ENCODE data around the gene ACOX1.

Gene ACOX1

DNA sequence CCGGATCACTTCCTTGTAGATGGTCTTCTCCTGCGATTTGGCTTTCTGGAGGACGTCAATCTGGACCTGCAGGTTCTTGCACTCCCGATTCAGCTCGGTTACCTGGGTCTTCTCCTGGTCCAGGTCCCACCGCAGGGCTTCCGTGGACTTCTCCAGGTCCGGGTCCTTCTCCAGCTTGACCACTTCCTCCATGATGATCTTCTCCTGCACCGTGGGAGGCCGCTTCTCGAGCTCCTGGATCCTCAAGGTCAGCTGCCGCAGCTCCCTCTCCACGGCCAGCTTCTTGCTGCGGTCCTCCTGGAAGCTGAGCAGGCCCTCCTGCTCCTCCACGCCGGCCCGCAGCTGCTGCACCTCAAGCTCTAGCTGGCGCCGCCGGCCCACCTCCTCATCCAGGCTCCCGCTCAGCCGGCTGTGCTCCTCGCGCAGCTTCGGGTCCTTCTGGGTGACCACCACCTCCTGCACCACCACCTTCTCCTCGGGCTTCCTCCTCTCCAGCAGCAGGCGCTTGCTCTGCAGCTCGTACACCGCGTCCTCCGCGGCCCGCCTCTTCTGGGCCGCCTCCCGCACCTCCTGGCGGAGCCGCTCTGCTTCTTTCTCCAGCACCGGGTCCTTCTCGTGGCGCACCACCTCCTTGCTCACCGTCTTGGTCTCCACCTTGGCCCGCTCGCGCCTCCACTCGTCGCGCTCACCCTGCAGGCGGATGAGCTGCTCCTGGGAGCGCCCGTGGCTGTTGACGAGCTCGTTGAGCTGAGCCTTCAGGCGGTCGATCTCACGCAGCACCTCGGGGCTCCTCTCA lies 29.9 kb upstream of the ACOX1 start:
- DNase-seq (ENCODE audit: extremely low read depth, low read depth): no peak
- TF ChIP-seq, protein P1, sequence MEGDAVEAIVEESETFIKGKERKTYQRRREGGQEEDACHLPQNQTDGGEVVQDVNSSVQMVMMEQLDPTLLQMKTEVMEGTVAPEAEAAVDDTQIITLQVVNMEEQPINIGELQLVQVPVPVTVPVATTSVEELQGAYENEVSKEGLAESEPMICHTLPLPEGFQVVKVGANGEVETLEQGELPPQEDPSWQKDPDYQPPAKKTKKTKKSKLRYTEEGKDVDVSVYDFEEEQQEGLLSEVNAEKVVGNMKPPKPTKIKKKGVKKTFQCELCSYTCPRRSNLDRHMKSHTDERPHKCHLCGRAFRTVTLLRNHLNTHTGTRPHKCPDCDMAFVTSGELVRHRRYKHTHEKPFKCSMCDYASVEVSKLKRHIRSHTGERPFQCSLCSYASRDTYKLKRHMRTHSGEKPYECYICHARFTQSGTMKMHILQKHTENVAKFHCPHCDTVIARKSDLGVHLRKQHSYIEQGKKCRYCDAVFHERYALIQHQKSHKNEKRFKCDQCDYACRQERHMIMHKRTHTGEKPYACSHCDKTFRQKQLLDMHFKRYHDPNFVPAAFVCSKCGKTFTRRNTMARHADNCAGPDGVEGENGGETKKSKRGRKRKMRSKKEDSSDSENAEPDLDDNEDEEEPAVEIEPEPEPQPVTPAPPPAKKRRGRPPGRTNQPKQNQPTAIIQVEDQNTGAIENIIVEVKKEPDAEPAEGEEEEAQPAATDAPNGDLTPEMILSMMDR (IDR thresholded peaks at IDR 0.05; ENCODE audit: low read depth, low read length): no peak

DNA sequence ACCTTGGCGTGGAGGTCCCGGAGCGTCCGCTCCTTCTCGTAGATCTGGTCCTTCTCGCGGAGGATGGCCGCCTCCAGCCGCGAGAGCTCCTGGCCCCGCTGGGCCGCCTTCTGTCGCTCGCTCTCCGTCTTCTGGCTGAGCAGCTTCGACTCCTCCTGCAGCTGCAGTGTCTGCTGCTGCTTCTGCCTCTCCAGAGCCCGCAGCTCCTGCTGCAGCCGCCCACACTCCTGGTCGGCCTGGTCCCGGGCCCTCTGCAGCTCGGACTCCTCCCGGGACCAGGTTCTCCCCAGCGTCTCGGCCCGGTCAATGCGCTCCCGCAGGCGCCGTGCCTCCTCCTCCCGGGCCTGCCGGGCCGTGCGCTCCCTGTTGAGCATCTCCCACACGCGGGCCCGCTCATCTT lies 29.2 kb upstream of the ACOX1 start:
- DNase-seq (ENCODE audit: extremely low read depth, low read depth): no peak
- TF ChIP-seq, protein P1 (IDR thresholded peaks at IDR 0.05; ENCODE audit: low read depth, low read length): no peak

DNA sequence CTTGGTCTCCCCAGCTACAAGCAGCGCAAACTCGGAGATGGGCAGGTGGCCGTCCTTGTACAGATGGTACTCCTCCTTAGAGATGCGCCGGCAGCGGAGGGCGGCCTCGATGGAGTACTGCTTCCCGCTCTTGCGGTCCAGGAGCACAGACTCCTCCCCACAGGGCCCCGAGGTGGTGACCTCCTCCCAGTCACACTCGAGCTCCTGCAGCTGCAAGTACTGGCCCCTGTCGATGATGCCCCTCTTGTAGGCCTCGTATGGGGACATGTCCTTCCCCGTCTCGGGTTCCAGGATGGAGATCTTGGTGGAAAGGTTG lies 28.8 kb upstream of the ACOX1 start:
- DNase-seq (ENCODE audit: extremely low read depth, low read depth): no peak
- TF ChIP-seq, protein P1 (IDR thresholded peaks at IDR 0.05; ENCODE audit: low read depth, low read length): no peak

DNA sequence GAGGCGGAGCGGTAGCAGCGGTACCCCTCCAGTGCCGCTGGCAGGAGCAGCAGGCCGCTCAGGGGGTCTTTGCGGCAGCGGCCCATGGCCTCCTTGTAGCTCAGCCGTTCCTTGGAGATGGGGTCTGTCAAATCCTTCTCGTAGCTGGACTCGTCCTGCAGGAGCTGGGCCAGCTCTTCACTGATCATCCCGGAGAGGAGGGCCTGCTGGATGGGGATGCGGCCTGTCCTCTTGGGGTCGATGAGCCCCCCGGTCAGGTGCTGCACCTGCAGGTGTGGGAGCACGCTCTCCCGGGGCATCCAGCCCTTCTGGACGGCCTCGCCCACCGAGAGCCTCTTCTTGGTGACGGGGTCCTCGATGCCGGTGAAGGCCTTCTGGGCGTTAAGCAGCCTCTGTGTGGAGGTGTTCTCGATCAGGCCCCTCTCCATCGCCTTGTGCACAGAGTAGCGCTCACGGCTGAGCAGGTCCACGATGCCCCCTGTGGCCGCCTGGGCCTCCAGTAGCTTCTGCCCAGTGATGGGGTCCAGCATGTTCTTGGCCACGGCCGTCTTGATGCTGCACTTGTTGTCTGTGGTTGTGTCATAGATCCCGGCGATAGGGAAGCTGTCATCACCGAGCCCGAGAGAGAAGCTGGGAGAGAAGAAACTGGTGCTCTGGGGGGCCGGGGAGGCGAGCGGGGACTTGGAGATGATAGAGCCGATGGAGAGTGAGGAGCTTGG lies 28.3 kb upstream of the ACOX1 start:
- no peak for DNase-seq (ENCODE audit: extremely low read depth, low read depth)
- TF ChIP-seq, protein P1 (IDR thresholded peaks at IDR 0.05; ENCODE audit: low read depth, low read length): no peak

DNA sequence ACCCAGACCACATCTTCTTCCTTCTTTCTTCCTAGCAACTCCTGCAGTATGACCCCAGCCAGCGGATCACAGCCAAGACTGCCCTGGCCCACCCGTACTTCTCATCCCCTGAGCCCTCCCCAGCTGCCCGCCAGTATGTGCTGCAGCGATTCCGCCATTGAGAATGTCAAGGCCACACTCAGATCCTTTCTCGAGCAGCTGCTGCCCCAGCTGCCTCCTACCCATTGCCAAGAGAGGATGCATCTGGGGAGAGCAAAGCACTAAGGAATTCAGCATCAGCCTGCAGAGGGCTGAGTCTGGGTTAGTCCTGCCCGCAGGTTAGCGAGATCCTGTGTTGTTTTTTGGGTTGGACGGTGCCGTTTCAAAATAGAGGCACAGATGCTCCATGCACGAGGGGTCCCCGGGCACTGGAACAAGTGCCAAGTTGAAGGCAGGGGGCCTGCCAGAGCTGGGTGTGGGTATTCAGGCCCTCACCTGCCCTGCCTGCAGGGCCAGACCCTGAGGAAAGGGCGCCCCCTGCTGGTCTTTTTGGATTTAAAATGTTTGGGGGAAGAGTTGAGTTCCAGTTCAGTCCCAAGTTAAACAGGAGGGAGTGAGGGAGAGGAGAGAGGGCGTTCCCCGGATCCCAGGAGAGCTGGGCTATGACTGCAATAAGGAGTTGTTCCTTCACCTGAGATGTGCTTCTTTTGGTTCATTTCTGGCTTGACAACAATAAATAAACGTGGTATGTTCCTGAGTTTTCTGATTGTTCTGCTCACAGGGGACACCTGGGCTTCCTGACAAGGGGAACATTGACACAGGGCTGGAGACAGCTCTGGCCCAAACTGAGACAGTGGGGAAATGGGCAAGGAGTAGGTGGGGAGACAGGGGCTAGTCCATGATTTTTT lies 26.5 kb upstream of the ACOX1 start:
- DNase-seq (ENCODE audit: extremely low read depth, low read depth): peak; percentile 32
- TF ChIP-seq, protein P1 (IDR thresholded peaks at IDR 0.05; ENCODE audit: low read depth, low read length): peak; percentile 56

DNA sequence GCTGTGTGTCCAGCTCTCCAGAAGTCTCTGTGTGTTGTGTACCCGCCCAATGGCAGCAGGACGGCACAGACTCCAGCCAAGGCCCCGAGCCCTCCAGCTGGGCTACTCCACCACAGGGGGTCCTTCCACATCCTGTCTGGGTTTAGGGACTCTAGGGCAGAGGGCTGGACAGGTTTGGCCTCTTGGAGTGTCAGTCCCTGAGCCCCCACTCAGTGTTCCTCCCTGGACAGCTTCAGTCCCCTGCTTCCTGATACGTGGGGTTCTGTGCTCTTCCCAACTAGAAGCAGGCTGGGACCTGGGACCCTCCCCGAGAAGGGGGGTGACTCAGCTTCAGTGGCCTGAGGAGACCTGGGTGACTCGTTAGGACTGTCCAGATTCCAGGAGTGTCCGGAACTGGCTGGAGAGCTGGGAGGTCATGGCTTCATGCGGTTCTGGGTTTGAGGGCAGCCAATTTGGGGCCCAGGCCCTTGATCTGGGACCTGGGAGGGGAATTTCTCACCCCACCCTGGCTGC lies 25.8 kb upstream of the ACOX1 start:
- TF ChIP-seq, protein P1 (IDR thresholded peaks at IDR 0.05; ENCODE audit: low read depth, low read length): no peak
- no peak for DNase-seq (ENCODE audit: extremely low read depth, low read depth)
